BJ (cell line): Measurements from ENCODE around the gene TUSC2. TPM values are rescaled to one million over a fixed set of nuclear protein-coding genes. Genes with fewer than 3 reads are reported as not detected.

Experiments used
- CTCF ChIA-PET: fragments of 350-600 bp; formaldehyde crosslinking; extraction: SDS; loops from one replicate; lab custom pipeline; 2021; ENCODE audit warnings: antibody characterized with exemption, inconsistent platforms; lab: Yijun Ruan, JAX
- POLR2A ChIA-PET: fragments of 300-600 bp; sonication (Branson Sonifier 250); formaldehyde crosslinking; extraction: SDS; loops from one replicate; lab custom pipeline; 2021; ENCODE audit warnings: antibody characterized with exemption; lab: Charles Lee
- DNase-seq: peaks from one replicate; pipeline ENCODE4 v3.0.0-alpha.2; 2011; ENCODE audit warnings: low read depth
- H3K27me3 ChIP-seq: 2 replicates; pipeline ENCODE4 v1.6.0; 2011; ENCODE audit warnings: low read length; ENCODE audit not compliant: control insufficient read depth, insufficient read depth
- H3K36me3 ChIP-seq: 2 replicates; pipeline ENCODE4 v1.5.1; 2011; ENCODE audit warnings: low read length; ENCODE audit not compliant: control insufficient read depth, insufficient read depth
- H3K4me3 ChIP-seq: 2 replicates; pipeline ENCODE4 v1.5.1; 2011; ENCODE audit warnings: low read depth, mild to moderate bottlenecking, control low read depth, low read length
- CTCF ChIP-seq: IDR thresholded peaks from 2 replicates; pipeline ENCODE4 v1.5.1; 2011; ENCODE audit warnings: low read depth, mild to moderate bottlenecking, control low read depth, inconsistent platforms, low read length, moderate library complexity; ENCODE audit not compliant: insufficient read depth
- polyA minus RNA-seq: library from RNA; depleted of rRNA, polyadenylated mRNA; stranded (reverse); fragments of >200 nt; gene quantifications from 2 replicates; pipeline ENCODE4 v1.2.3, GENCODE V29; 2011; rRNA and poly(A)+ RNA removed
- polyA plus RNA-seq: library from polyadenylated mRNA; depleted of rRNA; stranded (reverse); fragments of >200 nt; gene quantifications from 2 replicates; pipeline ENCODE4 v1.2.3, GENCODE V29; 2011; rRNA removed

TUSC2 gene
- polyA plus RNA-seq, result 33.8 and 38.9 TPM in 2 replicates
- polyA minus RNA-seq, result 7.7 and 15.6 TPM in 2 replicates

- ChIA-PET POLR2A (interaction anchor here (1.6 kb wide), 1 partner anchor 9 kb away, joined by 5 read pairs; no protein-coding TSS in a partner anchor), CTCF (interaction anchor here (0.9 to 2.1 kb wide), 6 partner anchors 9 to 134 kb away, joined by 4 to 11 read pairs (median 5); partner anchors contain the start of genes GNAI2 and SEMA3B)
- peak; percentile 74 for DNase-seq
- Histone ChIP-seq H3K36me3 (peaks cover 27% of the 10 kb centered on the region), H3K27me3 (no peaks in the 10 kb centered on the region), H3K4me3 (peak within 1 kb of the TSS; percentile 72)
- TF ChIP-seq CTCF, result no peak
Observed at GRCh38 chr3:50327943-50328691, at the start of gene TUSC2. Gene TUSC2 (minus strand): TSS chr3:50328223. CDS start chr3:50328099, 124 bp downstream.

- Histone ChIP-seq H3K36me3 (no peaks in the 10 kb centered on the region), H3K4me3 (no peak overlapping the region), H3K27me3 (no peaks in the 10 kb centered on the region)
- TF ChIP-seq CTCF, result no peak
- ChIA-PET POLR2A (no interaction called here), CTCF (interaction anchor here (1.9 kb wide), 1 partner anchor 10 kb away, joined by 5 read pairs; no protein-coding TSS in a partner anchor)
- no peak for DNase-seq
Observed at GRCh38 chr3:50375258-50375931, 47.4 kb upstream of the TUSC2 start.

GRCh38 chr3:50374363-50375257, 46.6 kb upstream of the TUSC2 start:
- no peaks in the 10 kb centered on the region for H3K36me3 ChIP-seq
- DNase-seq, result no peak
- H3K4me3 ChIP-seq, result no peak overlapping the region
- H3K27me3 ChIP-seq, result no peaks in the 10 kb centered on the region
- ChIA-PET POLR2A (no interaction called here), CTCF (interaction anchor here (1.9 kb wide), 1 partner anchor 11 kb away, joined by 5 read pairs; no protein-coding TSS in a partner anchor)
- TF ChIP-seq CTCF, result no peak

GRCh38 chr3:50373146-50374051, 45.4 kb upstream of the TUSC2 start:
- H3K4me3 ChIP-seq, result no peak overlapping the region
- ChIA-PET POLR2A (no interaction called here), CTCF (no interaction called here)
- no peak for DNase-seq
- no peaks in the 10 kb centered on the region for H3K36me3 ChIP-seq
- H3K27me3 ChIP-seq, result no peaks in the 10 kb centered on the region; the same call in 1 of the 2 replicates
- TF ChIP-seq CTCF, result no peak
